SK-N-SH (cell line): Measurements from ENCODE around the gene HPCAL1. TPM values are rescaled to one million over a fixed set of nuclear protein-coding genes. Genes with fewer than 3 reads are reported as not detected.

Experiments
- CTCF ChIA-PET: fragments of 300-600, 350-600 bp; formaldehyde crosslinking; extraction: SDS; loops from one replicate; lab custom pipeline; 2021; lab: Yijun Ruan, JAX
- POLR2A ChIA-PET: fragments of 350-600 bp; sonication (Branson Sonifier 250); formaldehyde crosslinking; extraction: SDS; loops from one replicate; lab custom pipeline; 2020; ENCODE audit warnings: antibody characterized with exemption, inconsistent platforms; lab: Yijun Ruan, JAX
- DNase-seq: peaks from one replicate; pipeline ENCODE4 v3.0.0; 2012
- H2AFZ ChIP-seq: fragments of 200-600 bp; sonication (generic); 2 replicates; pipeline ENCODE4 v1.8.1; 2016; ENCODE audit warnings: antibody characterized with exemption, mild to moderate bottlenecking, low read depth
- H3F3A ChIP-seq: fragments of 200-600 bp; sonication (generic); replicated peaks from 2 replicates; pipeline ENCODE3; 2016; ENCODE audit warnings: antibody characterized with exemption, mild to moderate bottlenecking; ENCODE audit not compliant: insufficient read depth
- H3K27ac ChIP-seq, 2 experiments: fragments of 200-500 bp in 1 of 2; fragments of 200-600 bp in 1 of 2; sonication (Bioruptor generic) in 1 of 2; sonication (generic), shearing (Covaris generic) in 1 of 2; 2 replicates each; pipeline versions ENCODE4 v1.5.1 to v1.6.1; 2014 to 2016; ENCODE audit warnings: low read depth in 2 of 2, inconsistent platforms in 1 of 2, low read length in 1 of 2, mild to moderate bottlenecking in 1 of 2, mixed read lengths in 1 of 2
- H3K27me3 ChIP-seq: fragments of 200-600 bp; sonication (generic), shearing (Covaris generic); 2 replicates; pipeline ENCODE4 v1.6.1; 2016; ENCODE audit warnings: mixed run types; ENCODE audit not compliant: insufficient read depth
- H3K36me3 ChIP-seq, 2 experiments: fragments of 200-500 bp in 1 of 2; fragments of 200-600 bp in 1 of 2; sonication (Bioruptor generic) in 1 of 2; sonication (generic) in 1 of 2; replicated peaks in 1 of 2; 2 replicates each; pipeline versions ENCODE3 to v1.5.1; 2014 to 2016; ENCODE audit warnings: low read length in 1 of 2, mild to moderate bottlenecking in 1 of 2; ENCODE audit not compliant: insufficient read depth in 2 of 2, control insufficient read depth in 1 of 2
- H3K4me1 ChIP-seq, 2 experiments: fragments of 200-500 bp in 1 of 2; fragments of 200-600 bp in 1 of 2; sonication (Bioruptor generic) in 1 of 2; sonication (generic), shearing (Covaris generic) in 1 of 2; 2 replicates each; pipeline versions ENCODE4 v1.5.1 to v1.6.1; 2014 to 2016; ENCODE audit warnings: low read depth in 1 of 2, low read length in 1 of 2, mixed run types in 1 of 2; ENCODE audit not compliant: insufficient read depth in 2 of 2, control insufficient read depth in 1 of 2
- H3K4me2 ChIP-seq: fragments of 200-600 bp; sonication (generic), shearing (Covaris generic); 2 replicates; pipeline ENCODE4 v1.6.1; 2017; ENCODE audit warnings: mixed run types
- H3K4me3 ChIP-seq, 2 experiments: fragments of 200-500 bp in 1 of 2; fragments of 200-600 bp in 1 of 2; sonication (Bioruptor generic) in 1 of 2; sonication (generic), shearing (Covaris generic) in 1 of 2; 2 replicates each; pipeline versions ENCODE4 v1.5.1 to v1.8.1; 2014 to 2016; ENCODE audit warnings: low read depth in 2 of 2, inconsistent platforms in 1 of 2, low read length in 1 of 2, mild to moderate bottlenecking in 1 of 2, mixed read lengths in 1 of 2, moderate library complexity in 1 of 2
- H3K79me2 ChIP-seq: fragments of 200-600 bp; sonication (generic); 2 replicates; pipeline ENCODE4 v1.8.1; 2017; ENCODE audit warnings: mild to moderate bottlenecking; ENCODE audit not compliant: insufficient read depth
- H3K9ac ChIP-seq: fragments of 200-600 bp; sonication (generic); 2 replicates; pipeline ENCODE4 v1.6.1; 2017; ENCODE audit warnings: mixed run types
- H3K9me2 ChIP-seq: fragments of 200-600 bp; sonication (generic); 2 replicates; pipeline ENCODE4 v1.6.1; 2017; ENCODE audit warnings: mixed run types
- H3K9me3 ChIP-seq: fragments of 200-600 bp; sonication (generic); 2 replicates; pipeline ENCODE4 v1.6.1; 2017; ENCODE audit warnings: mixed run types, mild to moderate bottlenecking, moderate library complexity
- H4K20me1 ChIP-seq: fragments of 200-600 bp; sonication (generic); 2 replicates; pipeline ENCODE4 v1.6.1; 2017; ENCODE audit warnings: mild to moderate bottlenecking, mixed run types; ENCODE audit not compliant: insufficient read depth
- EP300 ChIP-seq, 2 experiments: IDR thresholded peaks; 2 replicates each; pipeline versions ENCODE4 v1.4.0 to v1.6.1; 2012; ENCODE audit warnings: borderline replicate concordance in 1 of 2, low read depth in 1 of 2, low read length in 1 of 2
- FOXM1 ChIP-seq: IDR thresholded peaks from 2 replicates; pipeline ENCODE4 v1.4.0; 2012; ENCODE audit warnings: low read depth, mild to moderate bottlenecking
- MXI1 ChIP-seq: IDR thresholded peaks from 2 replicates; pipeline ENCODE4 v1.6.1; 2012; ENCODE audit warnings: mild to moderate bottlenecking, low read depth, low read length, improper control_type of control experiment
- NRF1 ChIP-seq: IDR thresholded peaks from 2 replicates; pipeline ENCODE4 v1.6.1; 2012; ENCODE audit warnings: low read depth, mild to moderate bottlenecking, low read length
- POLR2AphosphoS5 ChIP-seq: IDR thresholded peaks from 2 replicates; pipeline ENCODE4 v1.6.1; 2012; ENCODE audit warnings: low read depth, low read length
- RCOR1 ChIP-seq: fragments of 150-350 bp; IDR thresholded peaks from 2 replicates; pipeline ENCODE4 v1.6.1; 2017; ENCODE audit warnings: antibody characterized with exemption, low read length
- SMC3 ChIP-seq: IDR thresholded peaks from 2 replicates; pipeline ENCODE4 v1.6.1; 2012; ENCODE audit warnings: low read depth, low read length, improper control_type of control experiment
- TAF1 ChIP-seq: IDR thresholded peaks from 2 replicates; pipeline ENCODE4 v1.6.1; 2012; ENCODE audit warnings: low read depth, mild to moderate bottlenecking, low read length, moderate library complexity, borderline replicate concordance
- YY1 ChIP-seq: IDR thresholded peaks from 2 replicates; pipeline ENCODE4 v1.4.0; 2012; ENCODE audit warnings: low read depth, mild to moderate bottlenecking
- WGBS: methylation state at CpG from one replicate; pipeline ENCODE4 v1.1.6; 2017; ENCODE audit warnings: low lambda C conversion rate; 5-methylcytosine and 5-hydroxymethylcytosine counted together
- polyA plus RNA-seq, 3 experiments: library from polyadenylated mRNA; depleted of rRNA; stranded (reverse); fragments of >200 nt; gene quantifications; 2 replicates each; pipeline ENCODE4 v1.2.3, GENCODE V29; 2012
- TF ChIP-seq, protein P1 (sequence below): fragments of 200-600 bp; sonication (generic); IDR thresholded peaks from 2 replicates; pipeline ENCODE4 v1.6.1; 2017; ENCODE audit warnings: antibody characterized with exemption, mild to moderate bottlenecking, moderate library complexity
- TF ChIP-seq, protein P2 (sequence below): IDR thresholded peaks from 2 replicates; pipeline ENCODE4 v1.6.1; 2012; ENCODE audit warnings: mild to moderate bottlenecking, low read depth, low read length, moderate library complexity
- TF ChIP-seq, protein P3 (sequence below): fragments of 150-350 bp; IDR thresholded peaks from 2 replicates; pipeline ENCODE4 v1.6.1; 2016; ENCODE audit warnings: mild to moderate bottlenecking, low read depth, low read length

Gene HPCAL1
- polyA plus RNA-seq, 1 of the 3 experiments (the other 2 are of a cell fraction) = 77.0 TPM

DNA sequence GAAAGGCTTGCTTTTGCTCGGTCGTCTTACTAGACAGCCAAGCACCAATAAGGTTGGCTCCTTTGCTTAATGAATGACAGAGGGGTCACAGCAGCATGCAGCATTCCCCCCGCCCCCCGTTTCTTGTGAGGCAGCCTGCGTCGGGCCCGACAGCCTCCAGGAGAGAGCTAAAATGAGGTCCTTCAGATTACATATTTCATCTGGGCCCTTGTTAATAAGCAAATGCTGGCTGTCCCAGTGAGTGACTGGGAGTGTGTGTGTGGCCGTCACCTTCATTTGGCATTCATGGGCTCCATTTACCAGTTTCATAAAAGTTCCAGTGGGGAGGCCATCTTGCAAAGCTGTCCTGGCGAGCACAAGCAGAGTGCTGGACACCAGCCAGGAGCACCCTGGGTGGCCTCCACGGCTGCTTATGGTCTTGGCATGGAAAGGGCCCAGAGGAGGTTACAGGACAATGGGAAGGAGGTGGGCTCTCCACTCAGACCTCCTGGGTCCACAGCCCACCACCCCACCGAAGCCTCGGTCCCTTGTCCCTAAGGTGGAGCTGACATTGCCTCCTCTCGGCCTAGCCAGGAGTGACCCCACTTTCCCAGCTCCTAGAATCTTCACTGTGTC lies 108.2 kb downstream of the HPCAL1 start:
- TF ChIP-seq, protein P1, sequence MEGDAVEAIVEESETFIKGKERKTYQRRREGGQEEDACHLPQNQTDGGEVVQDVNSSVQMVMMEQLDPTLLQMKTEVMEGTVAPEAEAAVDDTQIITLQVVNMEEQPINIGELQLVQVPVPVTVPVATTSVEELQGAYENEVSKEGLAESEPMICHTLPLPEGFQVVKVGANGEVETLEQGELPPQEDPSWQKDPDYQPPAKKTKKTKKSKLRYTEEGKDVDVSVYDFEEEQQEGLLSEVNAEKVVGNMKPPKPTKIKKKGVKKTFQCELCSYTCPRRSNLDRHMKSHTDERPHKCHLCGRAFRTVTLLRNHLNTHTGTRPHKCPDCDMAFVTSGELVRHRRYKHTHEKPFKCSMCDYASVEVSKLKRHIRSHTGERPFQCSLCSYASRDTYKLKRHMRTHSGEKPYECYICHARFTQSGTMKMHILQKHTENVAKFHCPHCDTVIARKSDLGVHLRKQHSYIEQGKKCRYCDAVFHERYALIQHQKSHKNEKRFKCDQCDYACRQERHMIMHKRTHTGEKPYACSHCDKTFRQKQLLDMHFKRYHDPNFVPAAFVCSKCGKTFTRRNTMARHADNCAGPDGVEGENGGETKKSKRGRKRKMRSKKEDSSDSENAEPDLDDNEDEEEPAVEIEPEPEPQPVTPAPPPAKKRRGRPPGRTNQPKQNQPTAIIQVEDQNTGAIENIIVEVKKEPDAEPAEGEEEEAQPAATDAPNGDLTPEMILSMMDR = no peak
- TF ChIP-seq MXI1 (no peak), RCOR1 (no peak)
- TF ChIP-seq, protein P2, sequence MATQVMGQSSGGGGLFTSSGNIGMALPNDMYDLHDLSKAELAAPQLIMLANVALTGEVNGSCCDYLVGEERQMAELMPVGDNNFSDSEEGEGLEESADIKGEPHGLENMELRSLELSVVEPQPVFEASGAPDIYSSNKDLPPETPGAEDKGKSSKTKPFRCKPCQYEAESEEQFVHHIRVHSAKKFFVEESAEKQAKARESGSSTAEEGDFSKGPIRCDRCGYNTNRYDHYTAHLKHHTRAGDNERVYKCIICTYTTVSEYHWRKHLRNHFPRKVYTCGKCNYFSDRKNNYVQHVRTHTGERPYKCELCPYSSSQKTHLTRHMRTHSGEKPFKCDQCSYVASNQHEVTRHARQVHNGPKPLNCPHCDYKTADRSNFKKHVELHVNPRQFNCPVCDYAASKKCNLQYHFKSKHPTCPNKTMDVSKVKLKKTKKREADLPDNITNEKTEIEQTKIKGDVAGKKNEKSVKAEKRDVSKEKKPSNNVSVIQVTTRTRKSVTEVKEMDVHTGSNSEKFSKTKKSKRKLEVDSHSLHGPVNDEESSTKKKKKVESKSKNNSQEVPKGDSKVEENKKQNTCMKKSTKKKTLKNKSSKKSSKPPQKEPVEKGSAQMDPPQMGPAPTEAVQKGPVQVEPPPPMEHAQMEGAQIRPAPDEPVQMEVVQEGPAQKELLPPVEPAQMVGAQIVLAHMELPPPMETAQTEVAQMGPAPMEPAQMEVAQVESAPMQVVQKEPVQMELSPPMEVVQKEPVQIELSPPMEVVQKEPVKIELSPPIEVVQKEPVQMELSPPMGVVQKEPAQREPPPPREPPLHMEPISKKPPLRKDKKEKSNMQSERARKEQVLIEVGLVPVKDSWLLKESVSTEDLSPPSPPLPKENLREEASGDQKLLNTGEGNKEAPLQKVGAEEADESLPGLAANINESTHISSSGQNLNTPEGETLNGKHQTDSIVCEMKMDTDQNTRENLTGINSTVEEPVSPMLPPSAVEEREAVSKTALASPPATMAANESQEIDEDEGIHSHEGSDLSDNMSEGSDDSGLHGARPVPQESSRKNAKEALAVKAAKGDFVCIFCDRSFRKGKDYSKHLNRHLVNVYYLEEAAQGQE = no peak
- TF ChIP-seq, protein P3, sequence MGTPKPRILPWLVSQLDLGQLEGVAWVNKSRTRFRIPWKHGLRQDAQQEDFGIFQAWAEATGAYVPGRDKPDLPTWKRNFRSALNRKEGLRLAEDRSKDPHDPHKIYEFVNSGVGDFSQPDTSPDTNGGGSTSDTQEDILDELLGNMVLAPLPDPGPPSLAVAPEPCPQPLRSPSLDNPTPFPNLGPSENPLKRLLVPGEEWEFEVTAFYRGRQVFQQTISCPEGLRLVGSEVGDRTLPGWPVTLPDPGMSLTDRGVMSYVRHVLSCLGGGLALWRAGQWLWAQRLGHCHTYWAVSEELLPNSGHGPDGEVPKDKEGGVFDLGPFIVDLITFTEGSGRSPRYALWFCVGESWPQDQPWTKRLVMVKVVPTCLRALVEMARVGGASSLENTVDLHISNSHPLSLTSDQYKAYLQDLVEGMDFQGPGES = no peak
- Histone ChIP-seq H3K4me2 (no peak overlapping the region), H3K79me2 (no peaks in the 10 kb centered on the region), H3K27ac (no peak overlapping the region), H3K36me3 (peaks cover 0 to 5% of the 10 kb centered on the region in 2 experiments), H4K20me1 (no peaks in the 10 kb centered on the region), H3K4me3 (no peak overlapping the region), H3K4me1 (peaks cover 20 to 55% of the 10 kb centered on the region in 2 experiments), H2AFZ (no peak overlapping the region), H3K9me2 (no peaks in the 10 kb centered on the region), H3F3A (no peaks in the 10 kb centered on the region), H3K27me3 (no peaks in the 10 kb centered on the region), H3K9ac (no peak overlapping the region), H3K9me3 (no peaks in the 10 kb centered on the region)
- CTCF ChIA-PET = interaction anchor here (0.8 to 12.8 kb wide), 12 partner anchors 14 to 338 kb away, joined by 3 to 403 read pairs (median 42); partner anchors contain the start of genes HPCAL1 and RRM2
- POLR2A ChIA-PET = interaction anchor here (0.6 kb wide), 1 partner anchor 258 kb away, joined by 3 read pairs; no protein-coding TSS in a partner anchor
- no peak for DNase-seq
- 88% methylated on average over 13 of the region's 13 CpGs for WGBS

DNA sequence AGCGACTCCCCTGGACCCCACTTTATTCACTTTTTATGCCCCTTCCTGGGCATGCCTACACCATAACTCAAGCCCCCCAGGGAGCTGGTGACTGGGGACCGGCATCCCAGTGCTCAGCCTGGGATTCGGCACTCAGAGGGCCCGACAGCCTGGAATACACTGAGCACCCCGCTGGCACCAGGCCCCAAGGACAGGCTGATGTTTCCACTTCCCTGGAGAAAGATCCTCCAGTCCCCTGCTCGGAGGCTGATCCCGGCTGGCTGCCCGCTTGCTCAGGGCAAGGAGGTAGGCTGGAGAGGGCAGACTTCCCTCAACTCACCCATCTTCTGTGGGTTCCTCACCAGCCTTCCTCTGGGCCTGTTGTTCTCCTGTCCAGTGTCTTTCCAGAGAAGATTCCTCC lies 108.9 kb downstream of the HPCAL1 start:
- Histone ChIP-seq H3K27me3 (no peaks in the 10 kb centered on the region), H3K9me2 (no peaks in the 10 kb centered on the region), H3K4me1 (peaks cover 16 to 49% of the 10 kb centered on the region in 2 experiments), H3K4me3 (no peak overlapping the region), H2AFZ (no peak overlapping the region), H3K36me3 (peaks cover 0 to 5% of the 10 kb centered on the region in 2 experiments), H3K4me2 (no peak overlapping the region), H3K79me2 (no peaks in the 10 kb centered on the region), H3K27ac (no peak overlapping the region), H4K20me1 (no peaks in the 10 kb centered on the region), H3K9ac (no peak overlapping the region), H3K9me3 (no peaks in the 10 kb centered on the region), H3F3A (no peaks in the 10 kb centered on the region)
- ChIA-PET CTCF (interaction anchor here (0.8 to 12.8 kb wide), 9 partner anchors 13 to 339 kb away, joined by 3 to 403 read pairs (median 53); partner anchors contain the start of genes HPCAL1 and RRM2), POLR2A (no interaction called here)
- 80% methylated on average over 5 of the region's 8 CpGs for WGBS
- DNase-seq = no peak
- no peak for TF ChIP-seq FOXM1
- TF ChIP-seq, protein P2 = no peak
- no peak for TF ChIP-seq POLR2AphosphoS5
- no peak for TF ChIP-seq NRF1
- TF ChIP-seq YY1 = no peak
- TF ChIP-seq EP300 (IDR thresholded peaks at IDR 0.05; ENCODE audit: borderline replicate concordance in 1 of 2, low read depth in 1 of 2, low read length in 1 of 2) = no peak
- TF ChIP-seq, protein P1 = no peak
- TF ChIP-seq TAF1 = no peak
- TF ChIP-seq SMC3 = no peak
